HG03439 (cell line): ENCODE measurements around the gene ESPN.

ENCODE experiments used
- ATAC-seq: cut with Tn5 transposase; IDR thresholded peaks from one replicate; pipeline ENCODE4 v1.9.1; 2021; ENCODE audit warnings: mild to moderate bottlenecking, moderate library complexity; ENCODE audit not compliant: unreplicated experiment

ESPN gene

GRCh38 chr1:6495540-6496364 is 71.2 kb downstream of the ESPN start:
- no peak for ATAC-seq

GRCh38 chr1:6496365-6496721 is 71.8 kb downstream of the ESPN start:
- no peak for ATAC-seq

GRCh38 chr1:6496890-6497214 is 72.3 kb downstream of the ESPN start:
- ATAC-seq: no peak

- ATAC-seq: no peak
These were observed 72.8 kb downstream of the ESPN start for GRCh38 chr1:6497215-6497866.

GRCh38 chr1:6497867-6498575 is 73.4 kb downstream of the ESPN start:
- no peak for ATAC-seq

GRCh38 chr1:6498576-6499111 is 74.1 kb downstream of the ESPN start:
- no peak for ATAC-seq

GRCh38 chr1:6499296-6499695 is 74.7 kb downstream of the ESPN start:
- no peak for ATAC-seq

- no peak for ATAC-seq
These were observed 76.1 kb downstream of the ESPN start for GRCh38 chr1:6500544-6501278.

- ATAC-seq: no peak
These were observed 76.8 kb downstream of the ESPN start for GRCh38 chr1:6501279-6501813.

- no peak for ATAC-seq
These were observed 77.7 kb downstream of the ESPN start for GRCh38 chr1:6502000-6502891.

- ATAC-seq: no peak
These were observed 79.5 kb downstream of the ESPN start for GRCh38 chr1:6503884-6504602.

GRCh38 chr1:6504887-6505286 is 80.3 kb downstream of the ESPN start:
- ATAC-seq: no peak

- no peak for ATAC-seq
These were observed 81.0 kb downstream of the ESPN start for GRCh38 chr1:6505367-6506209.

GRCh38 chr1:6506210-6507036 is 81.8 kb downstream of the ESPN start:
- no peak for ATAC-seq

GRCh38 chr1:6507037-6507428 is 82.5 kb downstream of the ESPN start:
- no peak for ATAC-seq

- ATAC-seq: no peak
These were observed 82.9 kb downstream of the ESPN start for GRCh38 chr1:6507461-6507911.

GRCh38 chr1:6508154-6508815 is 83.7 kb downstream of the ESPN start:
- no peak for ATAC-seq
